Endothelial cell of coronary artery (primary cell): Measurements from ENCODE around the gene LINS1. TPM values are rescaled to one million over a fixed set of nuclear protein-coding genes. Genes with fewer than 3 reads are reported as not detected.

Experiments
- total RNA-seq: library from RNA; depleted of rRNA; stranded (reverse); fragments of >200 nt; gene quantifications from 2 replicates; pipeline ENCODE4 v1.2.3, GENCODE V29; 2014

Gene LINS1
- total RNA-seq: 6.8 and 9.9 TPM in 2 replicates

GRCh38 chr15:100602064-100602822 lies at the start of gene LINS1, which contains the start of gene ASB7:
Gene LINS1, minus strand, starts transcription at chr15:100602184. Its CDS starts 21,342 bp downstream, at chr15:100580842.
Gene ASB7, plus strand, starts transcription at chr15:100602589. Its CDS starts 9,628 bp downstream, at chr15:100612217.

DNA sequence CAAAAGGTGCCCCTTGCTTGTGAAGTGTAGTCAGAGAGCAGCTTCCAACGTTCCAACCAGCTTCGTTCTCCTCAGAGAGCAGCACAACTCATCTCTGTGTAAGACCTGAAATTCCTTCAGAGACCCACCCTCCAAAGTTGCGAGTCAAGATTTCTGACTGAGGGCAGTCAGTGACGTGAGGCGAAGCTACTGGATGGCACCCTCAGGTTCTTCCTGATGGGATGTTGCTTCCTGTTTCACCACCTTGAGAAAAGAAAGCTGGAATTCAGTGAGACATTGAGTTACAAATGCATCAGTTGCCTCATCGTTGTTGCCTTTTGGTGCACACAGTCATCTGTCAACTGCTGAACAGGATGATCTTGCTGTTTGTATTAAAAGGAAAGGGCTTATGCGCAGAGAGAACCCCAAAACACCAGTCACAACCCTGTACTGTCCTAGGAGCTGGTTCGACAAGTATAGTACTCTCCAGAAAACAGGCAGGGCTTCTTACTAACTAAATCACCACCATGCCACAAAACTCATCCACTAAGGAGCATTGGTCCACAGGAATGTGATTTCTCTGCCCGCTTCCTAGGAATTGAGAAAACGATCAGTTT lies 73.1 kb downstream of the LINS1 start, which contains the start of gene CERS3:
Gene CERS3, minus strand, starts transcription at position 118 of the 596 bp plus-strand sequence. CDS start 27,101 bp downstream, outside the sequence.

Other genes starting within 250 kb of the LINS1 start
- not detected in 2 replicates for gene CERS3, start 73.2 kb downstream of the LINS1 start, total RNA-seq
- gene ASB7, start 405 bp upstream of the LINS1 start, total RNA-seq: 12.2 and 16.3 TPM in 2 replicates